GM23338 (cell line): Measurements from ENCODE around the gene C1GALT1C1L. TPM values are rescaled to one million over a fixed set of nuclear protein-coding genes. Genes with fewer than 3 reads are reported as not detected.
"Not testable (repeated sequence)": the region's sequence is repeated elsewhere in the genome, so short reads cannot be mapped to it uniquely, and the experiment has no call there.

ENCODE experiments used
- ATAC-seq: fragments of 200-7000 bp; cut with Tn5 transposase; 3 replicates; pipeline ENCODE4 v1.9.1; 2020
- DNase-seq: peaks from one replicate; pipeline ENCODE4 v3.0.0-alpha.2; 2015; ENCODE audit warnings: low spot score
- H2AFZ ChIP-seq: fragments of 200-600 bp; sonication (generic); 2 replicates; pipeline ENCODE4 v1.8.0; 2016; ENCODE audit warnings: antibody characterized with exemption, mild to moderate bottlenecking, moderate library complexity
- H3F3A ChIP-seq: fragments of 200-600 bp; sonication (generic); replicated peaks from 2 replicates; pipeline ENCODE4 v1.8.0; 2017; ENCODE audit warnings: antibody characterized with exemption, mixed run types, low read depth
- H3K27ac ChIP-seq: fragments of 200-600 bp; sonication (generic); 2 replicates; pipeline ENCODE4 v1.6.1; 2016; ENCODE audit warnings: low read depth
- H3K27me3 ChIP-seq: fragments of 200-600 bp; sonication (generic); 2 replicates; pipeline ENCODE4 v1.8.0; 2016; ENCODE audit warnings: mild to moderate bottlenecking, mixed run types, moderate library complexity; ENCODE audit not compliant: insufficient read depth
- H3K36me3 ChIP-seq: fragments of 200-600 bp; sonication (generic); 2 replicates; pipeline ENCODE4 v1.8.0; 2016; ENCODE audit warnings: mild to moderate bottlenecking; ENCODE audit not compliant: insufficient read depth
- H3K4me1 ChIP-seq: fragments of 200-600 bp; sonication (generic); 2 replicates; pipeline ENCODE4 v1.8.0; 2016; ENCODE audit warnings: mild to moderate bottlenecking, moderate library complexity; ENCODE audit not compliant: insufficient read depth
- H3K4me2 ChIP-seq: fragments of 200-600 bp; sonication (generic); 2 replicates; pipeline ENCODE4 v1.7.1; 2017; ENCODE audit warnings: mixed run types
- H3K4me3 ChIP-seq: fragments of 200-600 bp; sonication (generic); 2 replicates; pipeline ENCODE4 v1.6.1; 2016; ENCODE audit warnings: mixed run types
- H3K79me2 ChIP-seq: fragments of 200-600 bp; sonication (generic); replicated peaks from 2 replicates; pipeline ENCODE4 v1.8.0; 2017; ENCODE audit warnings: mild to moderate bottlenecking; ENCODE audit not compliant: insufficient read depth
- H3K9me2 ChIP-seq: fragments of 200-600 bp; sonication (generic); 2 replicates; pipeline ENCODE4 v1.8.0; 2017; ENCODE audit not compliant: insufficient read depth
- H4K20me1 ChIP-seq: fragments of 200-600 bp; sonication (generic); replicated peaks from 2 replicates; pipeline ENCODE4 v1.8.0; 2017; ENCODE audit warnings: mild to moderate bottlenecking; ENCODE audit not compliant: insufficient read depth
- H3K27ac Mint-ChIP-seq: 2 replicates; pipeline ENCODE4 v1.8.0; 2020; ENCODE audit warnings: inconsistent platforms, mild to moderate bottlenecking, moderate library complexity, mixed read lengths
- H3K27me3 Mint-ChIP-seq: 3 replicates; pipeline ENCODE4 v1.8.0; 2022; ENCODE audit warnings: low read depth, mild to moderate bottlenecking, moderate library complexity, mixed read lengths, inconsistent platforms; ENCODE audit not compliant: insufficient read depth, poor library complexity
- H3K36me3 Mint-ChIP-seq: 3 replicates; pipeline ENCODE4 v1.8.0; 2021; ENCODE audit warnings: low read depth, mild to moderate bottlenecking, inconsistent platforms, moderate library complexity, mixed read lengths
- H3K4me1 Mint-ChIP-seq: 3 replicates; pipeline ENCODE4 v1.8.0; 2020; ENCODE audit warnings: mild to moderate bottlenecking, inconsistent platforms, mixed read lengths
- H3K4me3 Mint-ChIP-seq: 3 replicates; pipeline ENCODE4 v1.8.0; 2021; ENCODE audit warnings: moderate library complexity, mild to moderate bottlenecking, inconsistent platforms, mixed read lengths
- H3K9me3 Mint-ChIP-seq: 3 replicates; pipeline ENCODE4 v1.8.0; 2020; ENCODE audit warnings: moderate library complexity, mild to moderate bottlenecking, inconsistent platforms, mixed read lengths
- CREB1 ChIP-seq: fragments of 250-450 bp; sonication (Bioruptor Pico); IDR thresholded peaks from 2 replicates; pipeline ENCODE4 v1.5.0; 2020; ENCODE audit warnings: low read depth, mild to moderate bottlenecking, moderate library complexity
- CTCF ChIP-seq, 2 experiments: fragments of 200-600 bp in 1 of 2; sonication (generic) in 1 of 2; conservative IDR thresholded peaks; 2 replicates each; pipeline versions ENCODE4 v1.5.1 to v1.6.1; 2016 to 2017; ENCODE audit warnings: antibody characterized with exemption in 2 of 2, low read depth in 2 of 2, mild to moderate bottlenecking in 2 of 2, moderate library complexity in 1 of 2
- ETS1 ChIP-seq: IDR thresholded peaks from 2 replicates; pipeline ENCODE4 v1.6.1; 2016; ENCODE audit warnings: antibody characterized with exemption
- EZH2 ChIP-seq: fragments of 200-600 bp; sonication (generic); IDR thresholded peaks from one replicate; pipeline ENCODE4 v1.8.0; 2017; ENCODE audit warnings: antibody characterized with exemption, mild to moderate bottlenecking, low read depth; ENCODE audit not compliant: unreplicated experiment
- NANOG ChIP-seq: IDR thresholded peaks from 2 replicates; pipeline ENCODE4 v1.6.1; 2016; ENCODE audit warnings: antibody characterized with exemption, borderline replicate concordance
- POLR2AphosphoS5 ChIP-seq: IDR thresholded peaks from 2 replicates; pipeline ENCODE4 v1.6.1; 2016; ENCODE audit warnings: antibody characterized with exemption, low read depth
- REST ChIP-seq: IDR thresholded peaks from one replicate; pipeline ENCODE4 v1.6.1; 2018; ENCODE audit warnings: antibody characterized with exemption; ENCODE audit not compliant: unreplicated experiment
- STAT1 ChIP-seq: IDR thresholded peaks from one replicate; pipeline ENCODE4 v1.6.1; 2016; ENCODE audit warnings: antibody characterized with exemption; ENCODE audit not compliant: unreplicated experiment
- ZNF114 ChIP-seq: fragments of 250-450 bp; sonication (Bioruptor Pico); IDR thresholded peaks from 2 replicates; pipeline ENCODE4 v1.5.0; 2020; ENCODE audit warnings: mild to moderate bottlenecking, moderate library complexity
- polyA plus RNA-seq: library from polyadenylated mRNA; unstranded; fragments of >200 nt; fragmentation: Nextera tagmentation; extraction: Ambion mirVana; gene quantifications from 2 replicates; pipeline ENCODE4 v1.2.1, GENCODE V29; 2016
- total RNA-seq: library from RNA; depleted of rRNA; stranded (reverse); fragments of >200 nt; shearing (Covaris generic); gene quantifications from 2 replicates; pipeline ENCODE4 v1.2.3, GENCODE V29; 2014

The C1GALT1C1L gene
- total and polyA plus RNA-seq, 2 experiments from 2014 or later, result 0.17 to 0.99 TPM

- TF ChIP-seq EZH2 (no peak), POLR2AphosphoS5 (no peak), ETS1 (no peak), STAT1 (no peak), NANOG (no peak), CTCF (conservative IDR thresholded peaks at IDR 0.05; ENCODE audit: low read depth in 2 of 2) (no peak), CREB1 (CRISPR knock-in tag) (no peak), REST (no peak), ZNF114 (CRISPR knock-in tag) (no peak)
Measured at GRCh38 chr2:43685357-43685756, 9.1 kb upstream of the C1GALT1C1L start (continued).

- not testable (repeated sequence) for H3K4me2 ChIP-seq, H3F3A ChIP-seq, H3K27me3 ChIP-seq, H3K36me3 ChIP-seq, H3K9me3 Mint-ChIP-seq, H3K27ac ChIP-seq, H3K9me2 ChIP-seq, H3K4me3 Mint-ChIP-seq, ATAC-seq, H3K27ac Mint-ChIP-seq, H4K20me1 ChIP-seq, H3K27me3 Mint-ChIP-seq, DNase-seq, H3K4me1 ChIP-seq, H3K4me1 Mint-ChIP-seq, H3K79me2 ChIP-seq, H2AFZ ChIP-seq, H3K4me3 ChIP-seq
- H3K36me3 Mint-ChIP-seq, result peaks cover 13% of the 10 kb centered on the region
Measured at GRCh38 chr2:43677783-43678182, 1.6 kb upstream of the C1GALT1C1L start.
